Pericardium fibroblast (primary cell): Measurements from ENCODE around the gene NEXMIF. TPM values are rescaled to one million over a fixed set of nuclear protein-coding genes. Genes with fewer than 3 reads are reported as not detected.

Source experiments
- total RNA-seq: library from RNA; depleted of rRNA; stranded (reverse); fragments of >200 nt; gene quantifications from 2 replicates; pipeline ENCODE4 v1.2.3, GENCODE V29; 2015

The NEXMIF gene
- under 0.01 TPM in 1 of 2 replicates, not detected in the other for total RNA-seq

GRCh38 chrX:74925225-74926088 is at the start of gene NEXMIF:
TSS of gene NEXMIF (minus strand) at chrX:74925452.

Other genes with a start within 250 kb of the NEXMIF start
- 14.8 and 33.6 TPM in 2 replicates for gene ABCB7, start 230.8 kb upstream of the NEXMIF start, total RNA-seq